HEK293 (cell line): ENCODE results near the gene AMPD1.

Source experiments
- CTCF ChIA-PET: fragments of 350-600 bp; formaldehyde crosslinking; extraction: SDS; loops from one replicate; lab custom pipeline; 2021; ENCODE audit warnings: antibody characterized with exemption; lab: Yijun Ruan, JAX
- POLR2A ChIA-PET: fragments of 300-600 bp; formaldehyde crosslinking; extraction: SDS; loops from one replicate; lab custom pipeline; 2020; ENCODE audit warnings: antibody characterized with exemption, inconsistent platforms; lab: Yijun Ruan, JAX
- H3K27ac ChIP-seq: fragments of 200-500 bp; sonication (Bioruptor generic); 2 replicates; pipeline ENCODE4 v1.5.1; 2014; ENCODE audit warnings: low read depth, low read length, control low read depth, inconsistent platforms; ENCODE audit errors: extremely low read depth
- H3K36me3 ChIP-seq, 2 experiments: fragments of 200-500 bp in 1 of 2; sonication (Bioruptor generic) in 1 of 2; 1 replicate in 1 of 2; 2 replicates in 1 of 2; pipeline ENCODE4 v1.5.1; 2014 to 2017; ENCODE audit warnings: inconsistent platforms in 2 of 2, low read length in 2 of 2; ENCODE audit not compliant: control insufficient read depth in 2 of 2, insufficient read depth in 1 of 2
- H3K4me1 ChIP-seq: fragments of 200-500 bp; sonication (Bioruptor generic); 2 replicates; pipeline ENCODE4 v1.5.1; 2014; ENCODE audit warnings: mild to moderate bottlenecking, low read length, inconsistent platforms; ENCODE audit not compliant: control insufficient read depth, insufficient read depth
- H3K4me3 ChIP-seq: 2 replicates; pipeline ENCODE4 v1.5.1; 2011; ENCODE audit warnings: low read depth, mild to moderate bottlenecking, control low read depth, low read length, moderate library complexity
- H3K9me3 ChIP-seq: fragments of 200-500 bp; sonication (Bioruptor generic); 2 replicates; pipeline ENCODE4 v1.5.1; 2014; ENCODE audit warnings: low read depth, low read length, inconsistent platforms; ENCODE audit not compliant: control insufficient read depth, insufficient read depth
- ATF2 ChIP-seq: fragments of 450-650 bp; formaldehyde crosslinking; IDR thresholded peaks from 2 replicates; pipeline ENCODE4 v1.5.1; 2016; ENCODE audit warnings: missing biosample characterization, missing genetic modification characterization, low read depth
- HOXA7 ChIP-seq: sonication (generic); formaldehyde crosslinking; IDR thresholded peaks from 2 replicates; pipeline ENCODE4 v1.8.1; 2022; ENCODE audit warnings: missing genetic modification reagents, borderline replicate concordance
- KLF8 ChIP-seq: fragments of 450-650 bp; formaldehyde crosslinking; IDR thresholded peaks from 2 replicates; pipeline ENCODE4 v1.5.1; 2016; ENCODE audit warnings: missing biosample characterization, missing genetic modification characterization
- MZF1 ChIP-seq: fragments of 450-650 bp; formaldehyde crosslinking; IDR thresholded peaks from 2 replicates; pipeline ENCODE4 v1.5.1; 2017; ENCODE audit warnings: missing biosample characterization, missing genetic modification characterization, borderline replicate concordance
- REST ChIP-seq: fragments of 450-650 bp; formaldehyde crosslinking; IDR thresholded peaks from 2 replicates; pipeline ENCODE4 v1.5.1; 2016; ENCODE audit warnings: missing biosample characterization, missing genetic modification characterization
- WT1 ChIP-seq: fragments of 450-650 bp; formaldehyde crosslinking; IDR thresholded peaks from 2 replicates; pipeline ENCODE4 v1.5.1; 2016; ENCODE audit warnings: missing biosample characterization, missing genetic modification characterization
- ZBTB1 ChIP-seq: fragments of 450-650 bp; formaldehyde crosslinking; IDR thresholded peaks from 2 replicates; pipeline ENCODE4 v1.5.1; 2016; ENCODE audit warnings: missing biosample characterization, missing genetic modification characterization
- ZBTB10 ChIP-seq: fragments of 450-650 bp; formaldehyde crosslinking; IDR thresholded peaks from 2 replicates; pipeline ENCODE4 v1.5.1; 2016; ENCODE audit warnings: missing biosample characterization, missing genetic modification characterization
- ZBTB48 ChIP-seq: fragments of 450-650 bp; formaldehyde crosslinking; IDR thresholded peaks from 2 replicates; pipeline ENCODE4 v1.5.1; 2016; ENCODE audit warnings: missing biosample characterization, missing genetic modification characterization
- ZNF19 ChIP-seq: fragments of 450-650 bp; formaldehyde crosslinking; IDR thresholded peaks from 2 replicates; pipeline ENCODE4; 2016; ENCODE audit warnings: missing biosample characterization, missing genetic modification characterization, low read depth
- ZNF221 ChIP-seq: fragments of 450-650 bp; formaldehyde crosslinking; IDR thresholded peaks from 2 replicates; pipeline ENCODE4 v1.5.1; 2017; ENCODE audit warnings: missing biosample characterization, missing genetic modification characterization, borderline replicate concordance
- ZNF23 ChIP-seq: fragments of 450-650 bp; formaldehyde crosslinking; IDR thresholded peaks from 2 replicates; pipeline ENCODE4 v1.5.1; 2016; ENCODE audit warnings: missing biosample characterization, missing genetic modification characterization, borderline replicate concordance
- ZNF24 ChIP-seq: fragments of 450-650 bp; formaldehyde crosslinking; IDR thresholded peaks from 2 replicates; pipeline ENCODE4 v1.5.1; 2016; ENCODE audit warnings: missing biosample characterization, missing genetic modification characterization
- ZNF292 ChIP-seq: fragments of 450-650 bp; formaldehyde crosslinking; IDR thresholded peaks from 2 replicates; pipeline ENCODE4 v1.5.1; 2016; ENCODE audit warnings: low read depth, missing biosample characterization, missing genetic modification characterization, borderline replicate concordance
- ZNF335 ChIP-seq: fragments of 450-650 bp; formaldehyde crosslinking; conservative IDR thresholded peaks from 2 replicates; pipeline ENCODE4 v1.5.1; 2016; ENCODE audit warnings: missing biosample characterization, missing genetic modification characterization
- ZNF350 ChIP-seq: fragments of 450-650 bp; formaldehyde crosslinking; IDR thresholded peaks from 2 replicates; pipeline ENCODE4 v1.5.0; 2017; ENCODE audit warnings: missing biosample characterization, mild to moderate bottlenecking, missing genetic modification characterization
- ZNF558 ChIP-seq: fragments of 450-650 bp; formaldehyde crosslinking; IDR thresholded peaks from 2 replicates; pipeline ENCODE4 v1.5.1; 2016; ENCODE audit warnings: missing biosample characterization, missing genetic modification characterization
- ZNF561 ChIP-seq: fragments of 450-650 bp; IDR thresholded peaks from 2 replicates; pipeline ENCODE4 v1.5.1; 2018; ENCODE audit warnings: missing biosample characterization, missing genetic modification characterization, borderline replicate concordance
- ZNF658 ChIP-seq: fragments of 450-650 bp; formaldehyde crosslinking; IDR thresholded peaks from 2 replicates; pipeline ENCODE4; 2016; ENCODE audit warnings: missing biosample characterization, missing genetic modification characterization
- ZNF692 ChIP-seq: fragments of 450-650 bp; formaldehyde crosslinking; IDR thresholded peaks from 2 replicates; pipeline ENCODE4 v1.5.1; 2016; ENCODE audit warnings: missing biosample characterization, missing genetic modification characterization
- ZNF704 ChIP-seq: fragments of 450-650 bp; formaldehyde crosslinking; IDR thresholded peaks from 2 replicates; pipeline ENCODE4 v1.5.1; 2016; ENCODE audit warnings: missing biosample characterization, missing genetic modification characterization
- ZNF843 ChIP-seq: fragments of 450-650 bp; formaldehyde crosslinking; IDR thresholded peaks from 2 replicates; pipeline ENCODE4 v1.5.1; 2016; ENCODE audit warnings: missing biosample characterization, missing genetic modification characterization

AMPD1 gene

GRCh38 chr1:114723457-114723856 is 28.1 kb upstream of the AMPD1 start:
- H3K9me3 ChIP-seq: no peaks in the 10 kb centered on the region
- POLR2A ChIA-PET: no interaction called here
- no peak overlapping the region for H3K27ac ChIP-seq
- TF ChIP-seq REST (tag by site-specific recombination): no peak
- no peak for TF ChIP-seq ZNF23 (tag by site-specific recombination)
- TF ChIP-seq ZNF221 (tag by site-specific recombination): no peak
- TF ChIP-seq ZNF24: no peak
- TF ChIP-seq ZNF350 (tag by site-specific recombination): no peak
- no peak for TF ChIP-seq MZF1
- TF ChIP-seq ZNF704 (tag by site-specific recombination): no peak
- no peak for TF ChIP-seq ZBTB48 (tag by site-specific recombination)
- TF ChIP-seq ZNF335 (tag by site-specific recombination): no peak
- no peak for TF ChIP-seq ZNF692 (tag by site-specific recombination)
- TF ChIP-seq KLF8 (tag by site-specific recombination): no peak
- TF ChIP-seq WT1: no peak
- TF ChIP-seq, all 188 proteins: peak for 0
- Histone ChIP-seq H3K4me3 (no peak overlapping the region), H3K4me1 (no peaks in the 10 kb centered on the region), H3K36me3 (peaks cover 72 to 100% of the 10 kb centered on the region in 2 experiments)
- CTCF ChIA-PET: interaction anchor here (1.1 kb wide), 1 partner anchor 377 kb away, joined by 4 read pairs; no protein-coding TSS in a partner anchor

GRCh38 chr1:114720492-114720891 is 25.1 kb upstream of the AMPD1 start:
- Histone ChIP-seq H3K4me3 (no peak overlapping the region), H3K9me3 (no peaks in the 10 kb centered on the region), H3K36me3 (peaks cover 60 to 86% of the 10 kb centered on the region in 2 experiments), H3K27ac (no peak overlapping the region), H3K4me1 (no peaks in the 10 kb centered on the region)
- POLR2A ChIA-PET: no interaction called here
- CTCF ChIA-PET: interaction anchor here (1.1 kb wide), 1 partner anchor 18 kb away, joined by 6 read pairs; no protein-coding TSS in a partner anchor
- no peak for TF ChIP-seq ZNF558
- TF ChIP-seq ZNF658: no peak
- TF ChIP-seq ZNF19 (tag by site-specific recombination): no peak
- no peak for TF ChIP-seq ATF2 (tag by site-specific recombination)
- TF ChIP-seq REST (tag by site-specific recombination): no peak
- no peak for TF ChIP-seq ZBTB10 (tag by site-specific recombination)
- TF ChIP-seq ZBTB1 (tag by site-specific recombination): no peak
- no peak for TF ChIP-seq HOXA7
- TF ChIP-seq ZNF561 (tag by site-specific recombination): no peak
- no peak for TF ChIP-seq ZNF843 (tag by site-specific recombination)
- no peak for TF ChIP-seq ZNF292
